Measurements from ENCODE around the gene MAMDC4. TPM values are rescaled to one million over a fixed set of nuclear protein-coding genes. Genes with fewer than 3 reads are reported as not detected.
"Not testable (repeated sequence)": the region's sequence is repeated elsewhere in the genome, so short reads cannot be mapped to it uniquely, and the experiment has no call there.

Gene MAMDC4
- total RNA-seq, 6 experiments from 2014 or later, result 2.3 to 3.4 (median 3.0) TPM

DNA sequence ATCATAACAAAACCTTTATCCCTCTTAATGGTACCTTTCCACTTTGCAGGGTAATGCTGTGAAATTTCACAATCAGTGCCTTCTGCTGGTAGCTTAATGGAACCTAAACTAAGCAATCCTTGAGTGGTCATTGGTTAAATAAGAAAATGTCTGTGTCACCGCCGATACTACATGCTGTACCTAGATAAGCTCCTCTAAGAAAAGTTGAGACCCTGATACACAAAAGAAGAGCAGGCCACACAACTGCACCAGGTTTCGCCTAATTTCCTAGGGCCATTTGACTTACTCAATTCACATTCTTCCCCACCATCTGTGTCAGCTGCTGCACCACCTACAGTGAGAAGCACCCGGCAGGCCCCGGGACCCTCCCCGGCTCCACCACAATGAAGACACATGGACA is 23.0 kb downstream of the MAMDC4 start:
- TF ChIP-seq, protein P1, sequence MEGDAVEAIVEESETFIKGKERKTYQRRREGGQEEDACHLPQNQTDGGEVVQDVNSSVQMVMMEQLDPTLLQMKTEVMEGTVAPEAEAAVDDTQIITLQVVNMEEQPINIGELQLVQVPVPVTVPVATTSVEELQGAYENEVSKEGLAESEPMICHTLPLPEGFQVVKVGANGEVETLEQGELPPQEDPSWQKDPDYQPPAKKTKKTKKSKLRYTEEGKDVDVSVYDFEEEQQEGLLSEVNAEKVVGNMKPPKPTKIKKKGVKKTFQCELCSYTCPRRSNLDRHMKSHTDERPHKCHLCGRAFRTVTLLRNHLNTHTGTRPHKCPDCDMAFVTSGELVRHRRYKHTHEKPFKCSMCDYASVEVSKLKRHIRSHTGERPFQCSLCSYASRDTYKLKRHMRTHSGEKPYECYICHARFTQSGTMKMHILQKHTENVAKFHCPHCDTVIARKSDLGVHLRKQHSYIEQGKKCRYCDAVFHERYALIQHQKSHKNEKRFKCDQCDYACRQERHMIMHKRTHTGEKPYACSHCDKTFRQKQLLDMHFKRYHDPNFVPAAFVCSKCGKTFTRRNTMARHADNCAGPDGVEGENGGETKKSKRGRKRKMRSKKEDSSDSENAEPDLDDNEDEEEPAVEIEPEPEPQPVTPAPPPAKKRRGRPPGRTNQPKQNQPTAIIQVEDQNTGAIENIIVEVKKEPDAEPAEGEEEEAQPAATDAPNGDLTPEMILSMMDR (IDR thresholded peaks at IDR 0.05), result no peak
- Mint-ChIP-seq H3K36me3 (ENCODE audit: low read depth) (no peaks in the 10 kb centered on the region), H3K4me1 (ENCODE audit: low read depth) (no peaks in the 10 kb centered on the region), H3K27ac (no peak overlapping the region), H3K27me3 (ENCODE audit: insufficient read depth) (peaks cover 11% of the 10 kb centered on the region), H3K9me3 (peaks cover 31% of the 10 kb centered on the region), H3K4me3 (no peak overlapping the region)
- DNase-seq, result no peak

DNA sequence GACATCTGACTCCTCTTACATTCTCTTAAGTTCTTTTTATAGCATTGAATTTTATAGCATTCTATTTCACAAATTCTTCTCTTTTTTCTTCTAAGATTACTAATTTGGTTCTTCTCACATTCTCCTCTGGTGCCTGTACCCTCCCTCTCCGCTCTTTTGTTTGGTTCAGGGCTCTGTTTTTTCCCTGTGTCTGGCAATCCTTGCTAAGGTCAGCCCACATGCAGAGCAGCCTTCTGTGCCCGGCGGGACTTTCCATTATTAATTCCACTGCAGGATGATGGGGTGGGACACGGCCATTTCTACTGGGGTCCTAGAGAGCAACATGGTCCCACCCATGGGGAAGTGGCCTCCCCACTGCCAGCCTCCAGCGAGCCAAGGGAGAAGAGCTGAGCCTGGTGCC is 24.3 kb downstream of the MAMDC4 start:
- H3K27me3 Mint-ChIP-seq (ENCODE audit: insufficient read depth), result peaks cover 11% of the 10 kb centered on the region
- H3K27ac Mint-ChIP-seq, result no peak overlapping the region

DNA sequence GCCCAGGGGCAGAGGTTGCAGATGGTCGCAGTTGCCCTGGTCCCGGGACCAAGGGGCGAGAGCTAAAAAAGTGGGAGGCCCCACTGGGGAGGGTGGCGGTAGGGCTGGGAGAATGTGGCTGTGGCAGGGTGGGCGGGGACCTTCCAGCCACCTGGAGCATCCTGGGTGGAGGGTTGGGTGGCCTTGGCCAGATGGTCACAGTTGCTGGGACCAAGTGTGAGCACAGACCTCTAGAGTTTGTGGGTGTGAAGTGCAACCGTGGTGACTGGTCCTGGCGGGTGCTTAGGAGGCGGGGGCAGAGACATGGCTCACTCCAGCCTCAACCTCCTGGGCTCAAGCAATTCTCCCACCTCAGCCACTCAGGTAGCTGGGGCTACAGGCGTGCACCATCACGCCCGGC is 28.5 kb downstream of the MAMDC4 start:
- Mint-ChIP-seq H3K27me3 (ENCODE audit: insufficient read depth) (peaks cover 14% of the 10 kb centered on the region), H3K4me1 (ENCODE audit: low read depth) (peaks cover 15% of the 10 kb centered on the region), H3K36me3 (ENCODE audit: low read depth) (no peaks in the 10 kb centered on the region), H3K4me3 (no peak overlapping the region), H3K27ac (no peak overlapping the region), H3K9me3 (no peaks in the 10 kb centered on the region)
- no peak for DNase-seq
- TF ChIP-seq, protein P1 (IDR thresholded peaks at IDR 0.05), result no peak

More for the DNA sequence above, 24.3 kb downstream of the MAMDC4 start:
- TF ChIP-seq, protein P1 (IDR thresholded peaks at IDR 0.05), result no peak
- no peak for DNase-seq
- peaks cover 23% of the 10 kb centered on the region for H3K9me3 Mint-ChIP-seq
- no peak overlapping the region for H3K4me3 Mint-ChIP-seq
- H3K36me3 Mint-ChIP-seq (ENCODE audit: low read depth), result no peaks in the 10 kb centered on the region
- H3K4me1 Mint-ChIP-seq (ENCODE audit: low read depth), result 0 out of 2 replicates have a peak, but pooled peaks cover 1% of the 10 kb centered on the region

DNA sequence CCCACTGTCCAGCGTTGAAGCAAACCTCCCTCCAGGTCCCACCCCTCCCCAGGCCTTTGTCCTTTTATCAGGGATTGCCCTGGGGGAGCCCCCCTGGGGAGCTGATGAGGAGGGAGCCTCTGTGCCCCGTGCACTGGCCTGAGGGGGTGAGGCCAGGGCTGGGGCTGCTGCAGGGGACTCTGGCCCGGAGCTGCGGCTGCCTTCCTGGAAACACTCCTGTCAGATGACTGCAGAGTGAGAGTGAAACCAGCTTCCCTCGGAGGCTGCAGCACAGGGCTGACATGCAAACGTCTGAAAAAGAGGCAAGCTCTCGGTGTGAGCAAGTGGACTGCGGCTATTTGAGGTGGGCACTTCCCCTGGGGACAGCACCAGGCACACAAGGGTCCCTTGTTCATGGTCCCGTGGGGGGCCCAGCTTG is 29.6 kb downstream of the MAMDC4 start:
- H3K4me3 Mint-ChIP-seq, result peak overlapping the region; percentile 30; the same call in 1 of the 2 replicates
- no peak for DNase-seq
- TF ChIP-seq, protein P1 (IDR thresholded peaks at IDR 0.05), result no peak
- no peaks in the 10 kb centered on the region for H3K36me3 Mint-ChIP-seq (ENCODE audit: low read depth)
- H3K27me3 Mint-ChIP-seq (ENCODE audit: insufficient read depth), result peaks cover 11% of the 10 kb centered on the region
- peak overlapping the region; percentile 54 for H3K27ac Mint-ChIP-seq
- H3K9me3 Mint-ChIP-seq, result no peaks in the 10 kb centered on the region
- peaks cover 15% of the 10 kb centered on the region for H3K4me1 Mint-ChIP-seq (ENCODE audit: low read depth)

DNA sequence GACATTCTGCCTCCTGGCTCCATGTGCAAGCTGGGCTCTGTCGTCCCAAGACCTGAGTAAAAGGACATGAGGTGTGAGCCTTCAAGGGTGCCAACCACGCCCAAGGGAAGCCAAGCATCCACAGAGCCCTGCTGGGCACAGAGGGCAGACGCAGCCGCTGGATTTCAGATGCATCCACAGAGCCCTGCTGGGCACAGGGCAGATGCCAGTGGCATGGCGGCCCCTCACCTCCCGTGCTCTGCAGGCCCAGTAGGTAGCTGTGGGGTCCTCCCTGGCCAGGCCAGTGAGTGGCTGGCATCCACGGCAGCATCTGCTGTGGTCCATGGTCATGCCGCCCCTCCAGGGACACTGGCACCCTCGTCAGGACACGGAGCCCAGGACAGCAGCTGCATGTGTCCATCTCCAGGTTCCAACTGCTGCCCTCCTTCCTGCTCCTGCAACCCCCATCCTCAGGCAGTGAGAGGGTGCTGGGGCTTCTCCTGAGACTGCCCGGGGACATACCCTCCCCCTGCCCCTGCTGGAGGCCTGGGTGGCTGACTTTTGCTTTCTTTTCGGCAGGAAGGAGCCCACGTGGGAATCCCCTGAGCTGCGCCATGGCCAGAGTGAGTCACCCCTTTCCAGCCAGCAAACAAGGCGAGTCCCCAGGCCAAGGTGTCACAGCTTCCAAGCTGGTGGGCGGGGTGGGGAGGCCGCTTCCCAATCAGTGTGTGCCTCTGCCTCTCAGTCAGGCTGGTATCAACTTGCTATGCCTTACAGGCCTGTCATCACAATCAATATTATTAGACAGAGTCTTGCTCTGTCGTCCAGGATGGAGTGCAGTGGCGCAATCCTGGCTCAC is 30.2 kb downstream of the MAMDC4 start:
- H3K9me3 Mint-ChIP-seq, result no peaks in the 10 kb centered on the region
- H3K4me3 Mint-ChIP-seq, result peak overlapping the region; percentile 60
- H3K4me1 Mint-ChIP-seq (ENCODE audit: low read depth), result peaks cover 19% of the 10 kb centered on the region
- TF ChIP-seq, protein P1 (IDR thresholded peaks at IDR 0.05), result no peak; the same call in 1 of the 2 replicates
- peak; percentile 54 for DNase-seq
- no peaks in the 10 kb centered on the region for H3K36me3 Mint-ChIP-seq (ENCODE audit: low read depth)
- peak overlapping the region; percentile 54 for H3K27ac Mint-ChIP-seq
- peaks cover 6% of the 10 kb centered on the region for H3K27me3 Mint-ChIP-seq (ENCODE audit: insufficient read depth)

DNA sequence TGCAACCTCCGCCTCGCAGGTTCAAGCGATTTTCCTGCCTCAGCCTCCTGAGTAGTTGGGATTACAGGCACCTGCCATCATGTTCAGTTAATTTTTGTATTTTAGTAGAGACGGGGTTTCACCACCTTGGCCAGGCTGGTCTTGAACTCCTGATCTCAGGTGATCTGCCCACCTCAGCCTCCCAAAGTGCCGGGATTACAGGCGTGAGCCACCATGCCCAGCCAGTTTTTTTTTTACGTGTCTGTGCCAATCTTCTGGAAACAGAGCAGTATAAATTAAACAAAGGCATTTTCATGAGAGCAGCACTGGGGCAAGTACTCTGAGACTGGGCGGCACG is 30.8 kb downstream of the MAMDC4 start:
- H3K9me3 Mint-ChIP-seq; H3K27ac Mint-ChIP-seq; H3K36me3 Mint-ChIP-seq (ENCODE audit: low read depth); H3K27me3 Mint-ChIP-seq (ENCODE audit: insufficient read depth); DNase-seq: not testable (repeated sequence)
- H3K4me3 Mint-ChIP-seq, result 0 out of 2 replicates have a peak overlapping the region, but pooled peaks have one; percentile 60
- H3K4me1 Mint-ChIP-seq (ENCODE audit: low read depth), result peaks cover 24% of the 10 kb centered on the region

DNA sequence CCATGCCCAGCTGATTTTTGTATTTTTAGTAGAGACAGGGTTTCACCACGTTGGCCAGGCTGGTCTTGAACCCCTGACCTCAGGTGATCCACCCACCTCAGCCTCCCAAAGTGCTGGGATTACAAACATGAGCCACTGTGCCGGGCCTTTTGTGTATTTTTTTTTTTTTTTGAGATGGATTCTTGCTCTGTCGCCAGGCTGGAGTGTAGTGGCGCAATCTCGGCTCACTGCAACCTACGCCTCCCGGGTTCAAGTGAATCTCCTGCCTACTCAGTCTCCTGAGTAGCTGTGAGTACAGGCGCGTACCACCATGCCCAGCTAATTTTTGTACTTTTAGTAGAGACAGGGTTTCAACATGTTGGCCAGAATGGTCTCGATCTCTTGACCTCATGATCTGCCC is 31.5 kb downstream of the MAMDC4 start:
- peaks cover 24% of the 10 kb centered on the region for H3K4me1 Mint-ChIP-seq (ENCODE audit: low read depth)
- H3K36me3 Mint-ChIP-seq (ENCODE audit: low read depth); H3K4me3 Mint-ChIP-seq; H3K27me3 Mint-ChIP-seq (ENCODE audit: insufficient read depth); DNase-seq; H3K27ac Mint-ChIP-seq; H3K9me3 Mint-ChIP-seq: not testable (repeated sequence)

Measured in HFFc6 (cell line).